Measurements from ENCODE around the gene ABCA1. TPM values are rescaled to one million over a fixed set of nuclear protein-coding genes. Genes with fewer than 3 reads are reported as not detected.

The ABCA1 gene
- total and polyA plus RNA-seq, 2 of the 13 experiments (the other 11 are each of a cell fraction or from before 2014, with no cell fraction given): 26.8 to 63.8 TPM

- TF ChIP-seq NCOA1 (CRISPR knock-in tag; IDR thresholded peaks at IDR 0.05) (no peak), ARID3A (IDR thresholded peaks at IDR 0.05; ENCODE audit: low read depth, low read length) (peak; percentile 80; the same call in 1 of the 2 replicates), HOXA3 (CRISPR knock-in tag; IDR thresholded peaks at IDR 0.05) (peak; percentile 49; the same call in 1 of the 2 replicates), FOXO1 (CRISPR knock-in tag; IDR thresholded peaks at IDR 0.05) (peak; percentile 30; the same call in 1 of the 2 replicates), DPF2 (CRISPR knock-in tag; IDR thresholded peaks at IDR 0.05; ENCODE audit: borderline replicate concordance, low read depth) (0 out of 2 replicates have a peak, but pooled peaks have one; percentile 24), IRF1 (CRISPR knock-in tag; IDR thresholded peaks at IDR 0.05; ENCODE audit: low read depth) (no peak), NR0B2 (CRISPR knock-in tag; IDR thresholded peaks at IDR 0.05) (no peak), EP300 (IDR thresholded peaks at IDR 0.05; ENCODE audit: low read depth in 2 of 2, low read length in 2 of 2) (peak in 1 of 2 experiments; percentile 81; a peak in 2 of 4 replicates), EP300 (CRISPR knock-in tag; IDR thresholded peaks at IDR 0.05; ENCODE audit: borderline replicate concordance) (peak; percentile 51; the same call in 1 of the 2 replicates), MBD4 (IDR thresholded peaks at IDR 0.05; ENCODE audit: borderline replicate concordance, low read length) (peak; percentile 51; the same call in 1 of the 2 replicates), ZNF280B (CRISPR knock-in tag; IDR thresholded peaks at IDR 0.05; ENCODE audit: borderline replicate concordance) (no peak), ZNF646 (CRISPR knock-in tag; IDR thresholded peaks at IDR 0.05) (peak; percentile 40; the same call in 1 of the 2 replicates), TFDP2 (CRISPR knock-in tag; IDR thresholded peaks at IDR 0.05) (0 out of 2 replicates have a peak, but pooled peaks have one; percentile 27), SIX4 (CRISPR knock-in tag; IDR thresholded peaks at IDR 0.05) (peak; percentile 98), CREM (IDR thresholded peaks at IDR 0.05) (peak; percentile 57; the same call in 1 of the 2 replicates), CREM (CRISPR knock-in tag; IDR thresholded peaks at IDR 0.05) (no peak)
Measured at GRCh38 chr9:104856413-104856941, 71.5 kb downstream of the ABCA1 start (continued).
